GM10847 (cell line): ENCODE measurements around the gene RLF.

Experiments used
- POLR2A ChIP-seq: IDR thresholded peaks from 2 replicates; pipeline ENCODE4 v1.6.1; 2011; ENCODE audit not compliant: insufficient read length; ENCODE audit errors: extremely low read depth

RLF gene

GRCh38 chr1:40255231-40255630, 94.0 kb downstream of the RLF start:
- TF ChIP-seq POLR2A: no peak

- no peak for TF ChIP-seq POLR2A
These were observed 95.4 kb downstream of the RLF start for GRCh38 chr1:40256401-40257084.

GRCh38 chr1:40257313-40257687, 96.1 kb downstream of the RLF start:
- TF ChIP-seq POLR2A: no peak

GRCh38 chr1:40257688-40258444, 96.7 kb downstream of the RLF start, which contains the start of gene ZMPSTE24:
Gene ZMPSTE24, plus strand, starts transcription at chr1:40258236. Its CDS starts 36 bp downstream, at chr1:40258272.
- TF ChIP-seq POLR2A: peak; percentile 61

GRCh38 chr1:40258445-40258769, 97.2 kb downstream of the RLF start:
- TF ChIP-seq POLR2A: no peak

- no peak for TF ChIP-seq POLR2A
These were observed 103.2 kb downstream of the RLF start for GRCh38 chr1:40264354-40264781.

GRCh38 chr1:40265298-40265697, 104.1 kb downstream of the RLF start:
- TF ChIP-seq POLR2A: no peak

GRCh38 chr1:40265919-40266318, 104.7 kb downstream of the RLF start:
- TF ChIP-seq POLR2A: no peak

GRCh38 chr1:40266786-40267535, 105.8 kb downstream of the RLF start:
- no peak for TF ChIP-seq POLR2A

GRCh38 chr1:40267767-40268187, 106.6 kb downstream of the RLF start:
- no peak for TF ChIP-seq POLR2A

GRCh38 chr1:40268211-40268610, 107.0 kb downstream of the RLF start:
- no peak for TF ChIP-seq POLR2A

GRCh38 chr1:40270152-40270834, 109.1 kb downstream of the RLF start:
- TF ChIP-seq POLR2A: no peak

GRCh38 chr1:40272653-40273213, 111.5 kb downstream of the RLF start:
- no peak for TF ChIP-seq POLR2A

GRCh38 chr1:40273547-40274166, 112.5 kb downstream of the RLF start:
- no peak for TF ChIP-seq POLR2A

GRCh38 chr1:40274331-40274730, 113.1 kb downstream of the RLF start:
- TF ChIP-seq POLR2A: no peak
